ENCODE measurements around the gene KLHL25. TPM values are rescaled to one million over a fixed set of nuclear protein-coding genes. Genes with fewer than 3 reads are reported as not detected.

Gene KLHL25
- total and polyA plus RNA-seq, 2 of the 13 experiments (the other 11 are each of a cell fraction or from before 2014, with no cell fraction given): 3.7 to 8.2 TPM

- TF ChIP-seq ZNF776 (CRISPR knock-in tag; IDR thresholded peaks at IDR 0.05) (no peak), ZNF251 (CRISPR knock-in tag; IDR thresholded peaks at IDR 0.05) (no peak), ZNF17 (CRISPR knock-in tag; IDR thresholded peaks at IDR 0.05) (no peak), CCDC6 (CRISPR knock-in tag; IDR thresholded peaks at IDR 0.05) (no peak), POGK (CRISPR knock-in tag; conservative IDR thresholded peaks at IDR 0.05) (no peak), TOE1 (CRISPR knock-in tag; IDR thresholded peaks at IDR 0.05) (no peak), TEF (CRISPR knock-in tag; IDR thresholded peaks at IDR 0.05) (no peak), KDM6A (CRISPR knock-in tag; IDR thresholded peaks at IDR 0.05; ENCODE audit: low read depth) (no peak), GABPB1 (CRISPR knock-in tag; IDR thresholded peaks at IDR 0.05) (no peak), AGO2 (optimal IDR thresholded peaks at IDR 0.05; ENCODE audit: low read depth, low read length) (peak; percentile 62), TEAD2 (CRISPR knock-in tag; IDR thresholded peaks at IDR 0.05) (no peak), PAF1 (CRISPR knock-in tag; IDR thresholded peaks at IDR 0.05) (no peak), ZNF329 (CRISPR knock-in tag; IDR thresholded peaks at IDR 0.05; ENCODE audit: low read depth) (no peak), HIC2 (CRISPR knock-in tag; IDR thresholded peaks at IDR 0.05; ENCODE audit: low read depth) (no peak), HMG20B (CRISPR knock-in tag; conservative IDR thresholded peaks at IDR 0.05) (no peak), ZNF878 (CRISPR knock-in tag; IDR thresholded peaks at IDR 0.05) (no peak), TFAP4 (IDR thresholded peaks at IDR 0.05; ENCODE audit: borderline replicate concordance, low read depth) (no peak), DZIP1 (CRISPR knock-in tag; IDR thresholded peaks at IDR 0.05) (no peak), REXO4 (CRISPR knock-in tag; IDR thresholded peaks at IDR 0.05; ENCODE audit: borderline replicate concordance) (no peak), PLRG1 (conservative IDR thresholded peaks at IDR 0.05) (no peak), NCOA1 (CRISPR knock-in tag; IDR thresholded peaks at IDR 0.05) (no peak)
Observed at GRCh38 chr15:85793641-85794597, 806 bp downstream of the KLHL25 start (continued).

Measured in HepG2 (cell line).